ENCODE results near the gene SLC66A1. TPM values are rescaled to one million over a fixed set of nuclear protein-coding genes. Genes with fewer than 3 reads are reported as not detected.
"Not testable (repeated sequence)": the region's sequence is repeated elsewhere in the genome, so short reads cannot be mapped to it uniquely, and the experiment has no call there.

Gene SLC66A1
- total and polyA plus RNA-seq, 2 donors (not counting 3 experiments of a cell fraction or from before 2014, with no cell fraction given) = 15.3 to 32.6 TPM

GRCh38 chr1:19300211-19300610 lies 11.9 kb upstream of the SLC66A1 start:
- ChIA-PET POLR2A (no interaction called here), CTCF (no interaction called here)
- Histone ChIP-seq H3K4me1 (ENCODE audit: control insufficient read depth, extremely low read depth, insufficient read depth, low read length) (no peaks in the 10 kb centered on the region), H3K79me2 (ENCODE audit: control insufficient read depth, insufficient read depth, low read length) (no peaks in the 10 kb centered on the region), H3K27me3 (ENCODE audit: control insufficient read depth in 2 of 2, insufficient read depth in 2 of 2, low read length in 2 of 2) (no peaks in the 10 kb centered on the region), H3K9me3 (replicated peaks; ENCODE audit: control insufficient read depth, insufficient read depth, low read length) (no peaks in the 10 kb centered on the region), H3K36me3 (ENCODE audit: control insufficient read depth in 2 of 2, extremely low read depth in 1 of 2, insufficient read depth in 2 of 2, low read length in 2 of 2) (peaks cover 5 to 7% of the 10 kb centered on the region in 2 experiments), H3K9me1 (replicated peaks; ENCODE audit: control insufficient read depth, extremely low read depth, insufficient read depth, low read length) (no peaks in the 10 kb centered on the region), H3K9ac (replicated peaks; ENCODE audit: extremely low read depth, insufficient read depth, low read length) (no peak overlapping the region), H4K20me1 (replicated peaks; ENCODE audit: control insufficient read depth, extremely low read depth, insufficient read depth, low read length) (no peaks in the 10 kb centered on the region), H3K4me3 (replicated peaks in 1 of 3; ENCODE audit: insufficient read depth in 1 of 3, low read depth in 1 of 3, low read length in 3 of 3) (no peak overlapping the region), H3K27ac (ENCODE audit: insufficient read depth, low read depth, low read length) (no peak overlapping the region), H3K4me2 (ENCODE audit: insufficient read depth, low read length) (no peak overlapping the region), H2AFZ (ENCODE audit: low read depth, low read length) (no peak overlapping the region)
- TF ChIP-seq POLR2A (IDR thresholded peaks at IDR 0.05; ENCODE audit: low read depth, low read length) (no peak), FOS (IDR thresholded peaks at IDR 0.05; ENCODE audit: borderline replicate concordance, insufficient read depth, low read length) (no peak), GATA2 (IDR thresholded peaks at IDR 0.05; ENCODE audit: insufficient read depth, insufficient read length, low read depth, low read length) (no peak), POLR2AphosphoS5 (IDR thresholded peaks at IDR 0.05; ENCODE audit: insufficient read depth, low read depth, low read length) (no peak), CTCF (IDR thresholded peaks at IDR 0.05; ENCODE audit: extremely low read depth in 1 of 2, insufficient read depth in 1 of 2, low read depth in 1 of 2, low read length in 2 of 2) (no peak), MAX (IDR thresholded peaks at IDR 0.05; ENCODE audit: insufficient read depth, insufficient read length) (no peak)
- dilution Hi-C loops (cut with MboI; ENCODE audit: extremely low pct_ligation_motif_present, low sequenced_read_pairs) (no loop called here), intact Hi-C loops (cut with micrococcal nuclease) (no loop called here)
- no peak for DNase-seq (ENCODE audit: low read depth, low spot score)
- FAIRE-seq = no peak
- BruUV-seq (replicated peaks) = no TSS peak

- BruUV-seq (replicated peaks); dilution Hi-C loops (cut with MboI; ENCODE audit: extremely low pct_ligation_motif_present, low sequenced_read_pairs); FAIRE-seq; POLR2A ChIA-PET; H3K4me3 ChIP-seq (replicated peaks in 1 of 3; ENCODE audit: insufficient read depth in 1 of 3, low read depth in 1 of 3, low read length in 3 of 3); DNase-seq (ENCODE audit: low read depth, low spot score); H3K79me2 ChIP-seq (ENCODE audit: control insufficient read depth, insufficient read depth, low read length); H3K27me3 ChIP-seq (ENCODE audit: control insufficient read depth in 2 of 2, insufficient read depth in 2 of 2, low read length in 2 of 2); H2AFZ ChIP-seq (ENCODE audit: low read depth, low read length); intact Hi-C loops (cut with micrococcal nuclease); CTCF ChIA-PET; H4K20me1 ChIP-seq (replicated peaks; ENCODE audit: control insufficient read depth, extremely low read depth, insufficient read depth, low read length); H3K4me1 ChIP-seq (ENCODE audit: control insufficient read depth, extremely low read depth, insufficient read depth, low read length); H3K9me1 ChIP-seq (replicated peaks; ENCODE audit: control insufficient read depth, extremely low read depth, insufficient read depth, low read length); H3K27ac ChIP-seq (ENCODE audit: insufficient read depth, low read depth, low read length); H3K4me2 ChIP-seq (ENCODE audit: insufficient read depth, low read length); H3K9me3 ChIP-seq (replicated peaks; ENCODE audit: control insufficient read depth, insufficient read depth, low read length); H3K9ac ChIP-seq (replicated peaks; ENCODE audit: extremely low read depth, insufficient read depth, low read length): not testable (repeated sequence)
- peaks cover 8 to 20% of the 10 kb centered on the region in 2 experiments for H3K36me3 ChIP-seq (ENCODE audit: control insufficient read depth in 2 of 2, extremely low read depth in 1 of 2, insufficient read depth in 2 of 2, low read length in 2 of 2)
These were observed 8.0 kb upstream of the SLC66A1 start for GRCh38 chr1:19304081-19304480.

Data from endothelial cell of umbilical vein (primary cell).